ENCODE results near the gene ZNF236. TPM values are rescaled to one million over a fixed set of nuclear protein-coding genes. Genes with fewer than 3 reads are reported as not detected.
A peak's percentile ranks its signal among the peaks of the same experiment; 100 is the strongest.

The ZNF236 gene
- total RNA-seq, 2 experiments from 2014 or later, result 25.7 to 27.9 TPM

GRCh38 chr18:76875390-76876325, 53.3 kb downstream of the ZNF236 start:
- Histone ChIP-seq H3K4me3 (ENCODE audit: low read length) (no peak overlapping the region), H3K4me1 (ENCODE audit: insufficient read depth, low read length) (peaks cover 4% of the 10 kb centered on the region), H3K9me3 (ENCODE audit: control insufficient read depth in 1 of 2, insufficient read depth in 1 of 2, low read length in 2 of 2) (no peaks in the 10 kb centered on the region), H3K27me3 (ENCODE audit: control insufficient read depth in 1 of 2, insufficient read depth in 2 of 2, low read length in 2 of 2) (no peaks in the 10 kb centered on the region), H3K27ac (ENCODE audit: low read depth in 1 of 2, low read length in 2 of 2) (no peak overlapping the region), H3K36me3 (ENCODE audit: insufficient read depth, low read length) (peaks cover 23% of the 10 kb centered on the region)
- DNase-seq (peak in 7 of 14 experiments; percentile 14 to 67 (median 51)), ATAC-seq (ENCODE audit: poor library complexity) (peak; percentile 51)
- peaks cover 73% of the 10 kb centered on the region for H3K36me3 Mint-ChIP-seq (ENCODE audit: low read depth)
- POLR2A ChIA-PET, result no interaction called here
- no peak overlapping the region for H3K4me3 Mint-ChIP-seq
- H3K9me3 Mint-ChIP-seq, result no peaks in the 10 kb centered on the region
- H3K27ac Mint-ChIP-seq, result peak overlapping the region; percentile 60
- CTCF ChIA-PET, result no interaction called here
- TF ChIP-seq CTCF (IDR thresholded peaks at IDR 0.05), result peak; percentile 55
- H3K27me3 Mint-ChIP-seq, result no peaks in the 10 kb centered on the region
- peaks cover 13% of the 10 kb centered on the region for H3K4me1 Mint-ChIP-seq (ENCODE audit: low read depth)
- intact Hi-C loops (cut with DNase I, micrococcal nuclease), result loop anchor here (1.0 to 5.0 kb wide), 3 partner anchors 73 to 777 kb away; no protein-coding TSS in a partner anchor

GRCh38 chr18:76878426-76878825, 56.1 kb downstream of the ZNF236 start:
- ChIA-PET POLR2A (interaction anchor here (1.1 kb wide), 1 partner anchor 19 kb away, joined by 3 read pairs; no protein-coding TSS in a partner anchor), CTCF (no interaction called here)
- Histone ChIP-seq H3K9me3 (ENCODE audit: control insufficient read depth in 1 of 2, insufficient read depth in 1 of 2, low read length in 2 of 2) (no peaks in the 10 kb centered on the region), H3K36me3 (ENCODE audit: insufficient read depth, low read length) (peaks cover 42% of the 10 kb centered on the region), H3K4me1 (ENCODE audit: insufficient read depth, low read length) (peaks cover 4% of the 10 kb centered on the region), H3K27ac (ENCODE audit: low read depth in 1 of 2, low read length in 2 of 2) (no peak overlapping the region), H3K4me3 (ENCODE audit: low read length) (no peak overlapping the region), H3K27me3 (ENCODE audit: control insufficient read depth in 1 of 2, insufficient read depth in 2 of 2, low read length in 2 of 2) (no peaks in the 10 kb centered on the region)
- no peak overlapping the region for H3K4me3 Mint-ChIP-seq
- H3K36me3 Mint-ChIP-seq (ENCODE audit: low read depth), result peaks cover 76% of the 10 kb centered on the region
- no peak overlapping the region for H3K27ac Mint-ChIP-seq
- ATAC-seq (ENCODE audit: poor library complexity) (no peak), DNase-seq (no peak)
- H3K9me3 Mint-ChIP-seq, result no peaks in the 10 kb centered on the region
- TF ChIP-seq CTCF (IDR thresholded peaks at IDR 0.05), result no peak
- H3K4me1 Mint-ChIP-seq (ENCODE audit: low read depth), result peaks cover 13% of the 10 kb centered on the region
- intact Hi-C loops (cut with DNase I, micrococcal nuclease), result loop anchor here in 1 of 2 experiments (5.0 kb wide), 1 partner anchor 774 kb away; no protein-coding TSS in a partner anchor
- no peaks in the 10 kb centered on the region for H3K27me3 Mint-ChIP-seq

- peaks cover 71% of the 10 kb centered on the region for H3K36me3 Mint-ChIP-seq (ENCODE audit: low read depth)
- intact Hi-C loops (cut with DNase I, micrococcal nuclease), result no loop called here
- no peak for TF ChIP-seq CTCF (IDR thresholded peaks at IDR 0.05)
- H3K27me3 Mint-ChIP-seq, result no peaks in the 10 kb centered on the region
- peaks cover 3% of the 10 kb centered on the region for H3K4me1 ChIP-seq (ENCODE audit: insufficient read depth, low read length)
- H3K36me3 ChIP-seq (ENCODE audit: insufficient read depth, low read length), result peaks cover 51% of the 10 kb centered on the region
- H3K27ac ChIP-seq (ENCODE audit: low read depth in 1 of 2, low read length in 2 of 2), result no peak overlapping the region
- no peak overlapping the region for H3K4me3 Mint-ChIP-seq
- H3K9me3 ChIP-seq (ENCODE audit: control insufficient read depth in 1 of 2, insufficient read depth in 1 of 2, low read length in 2 of 2), result no peaks in the 10 kb centered on the region
- no peaks in the 10 kb centered on the region for H3K9me3 Mint-ChIP-seq
- no peak for ATAC-seq (ENCODE audit: poor library complexity)
- ChIA-PET CTCF (interaction anchor here (0.7 kb wide), 1 partner anchor 79 kb away, joined by 3 read pairs; no protein-coding TSS in a partner anchor), POLR2A (no interaction called here)
- peaks cover 6% of the 10 kb centered on the region for H3K4me1 Mint-ChIP-seq (ENCODE audit: low read depth)
- H3K27ac Mint-ChIP-seq, result no peak overlapping the region
- H3K27me3 ChIP-seq (ENCODE audit: control insufficient read depth in 1 of 2, insufficient read depth in 2 of 2, low read length in 2 of 2), result no peaks in the 10 kb centered on the region
- DNase-seq, result no peak
- H3K4me3 ChIP-seq (ENCODE audit: low read length), result no peak overlapping the region
These were observed 57.7 kb downstream of the ZNF236 start for GRCh38 chr18:76880026-76880425.
